ENCODE data around the gene ZNF81.

The ZNF81 gene

GRCh38 chrX:47807548-47807947 lies 29.2 kb upstream of the ZNF81 start:
- no peaks in the 10 kb centered on the region for H3K36me3 ChIP-seq (ENCODE audit: control insufficient read depth, insufficient read depth, low read length)
- no peak overlapping the region for H3K27ac ChIP-seq (ENCODE audit: insufficient read depth, low read length, poor library complexity, severe bottlenecking)
- H3K9me3 ChIP-seq (ENCODE audit: control insufficient read depth, low read length) = no peaks in the 10 kb centered on the region
- no peak overlapping the region for H3K4me3 ChIP-seq (ENCODE audit: insufficient read depth, low read depth, low read length, poor library complexity, severe bottlenecking)
- H3K4me1 ChIP-seq (ENCODE audit: control insufficient read depth, insufficient read depth, low read length, poor library complexity, severe bottlenecking) = no peaks in the 10 kb centered on the region
- DNase-seq = no peak
- no peaks in the 10 kb centered on the region for H3K27me3 ChIP-seq (replicated peaks; ENCODE audit: control insufficient read depth, insufficient read depth, low read length, poor library complexity, severe bottlenecking)

- no peak for DNase-seq
- Histone ChIP-seq H3K4me1 (ENCODE audit: control insufficient read depth, insufficient read depth, low read length, poor library complexity, severe bottlenecking) (no peaks in the 10 kb centered on the region), H3K27ac (ENCODE audit: insufficient read depth, low read length, poor library complexity, severe bottlenecking) (no peak overlapping the region), H3K4me3 (ENCODE audit: insufficient read depth, low read depth, low read length, poor library complexity, severe bottlenecking) (no peak overlapping the region), H3K36me3 (ENCODE audit: control insufficient read depth, insufficient read depth, low read length) (no peaks in the 10 kb centered on the region), H3K9me3 (ENCODE audit: control insufficient read depth, low read length) (no peaks in the 10 kb centered on the region), H3K27me3 (replicated peaks; ENCODE audit: control insufficient read depth, insufficient read depth, low read length, poor library complexity, severe bottlenecking) (no peaks in the 10 kb centered on the region)
Measured at GRCh38 chrX:47808904-47809788, 27.6 kb upstream of the ZNF81 start.

- H3K27me3 ChIP-seq (replicated peaks; ENCODE audit: control insufficient read depth, insufficient read depth, low read length, poor library complexity, severe bottlenecking) = no peaks in the 10 kb centered on the region
- no peaks in the 10 kb centered on the region for H3K4me1 ChIP-seq (ENCODE audit: control insufficient read depth, insufficient read depth, low read length, poor library complexity, severe bottlenecking)
- no peak overlapping the region for H3K4me3 ChIP-seq (ENCODE audit: insufficient read depth, low read depth, low read length, poor library complexity, severe bottlenecking)
- no peak for DNase-seq
- H3K27ac ChIP-seq (ENCODE audit: insufficient read depth, low read length, poor library complexity, severe bottlenecking) = no peak overlapping the region
- H3K9me3 ChIP-seq (ENCODE audit: control insufficient read depth, low read length) = no peaks in the 10 kb centered on the region
- no peaks in the 10 kb centered on the region for H3K36me3 ChIP-seq (ENCODE audit: control insufficient read depth, insufficient read depth, low read length)
Measured at GRCh38 chrX:47814851-47815250, 21.9 kb upstream of the ZNF81 start.

- H3K9me3 ChIP-seq (ENCODE audit: control insufficient read depth, low read length) = no peaks in the 10 kb centered on the region
- H3K4me3 ChIP-seq (ENCODE audit: insufficient read depth, low read depth, low read length, poor library complexity, severe bottlenecking) = no peak overlapping the region
- no peak overlapping the region for H3K27ac ChIP-seq (ENCODE audit: insufficient read depth, low read length, poor library complexity, severe bottlenecking)
- no peaks in the 10 kb centered on the region for H3K36me3 ChIP-seq (ENCODE audit: control insufficient read depth, insufficient read depth, low read length)
- H3K4me1 ChIP-seq (ENCODE audit: control insufficient read depth, insufficient read depth, low read length, poor library complexity, severe bottlenecking) = no peaks in the 10 kb centered on the region
- DNase-seq = no peak
- no peaks in the 10 kb centered on the region for H3K27me3 ChIP-seq (replicated peaks; ENCODE audit: control insufficient read depth, insufficient read depth, low read length, poor library complexity, severe bottlenecking)
Measured at GRCh38 chrX:47815901-47816845, 20.5 kb upstream of the ZNF81 start.

GRCh38 chrX:47817421-47817820 lies 19.3 kb upstream of the ZNF81 start:
- Histone ChIP-seq H3K4me1 (ENCODE audit: control insufficient read depth, insufficient read depth, low read length, poor library complexity, severe bottlenecking) (no peaks in the 10 kb centered on the region), H3K27ac (ENCODE audit: insufficient read depth, low read length, poor library complexity, severe bottlenecking) (no peak overlapping the region), H3K27me3 (replicated peaks; ENCODE audit: control insufficient read depth, insufficient read depth, low read length, poor library complexity, severe bottlenecking) (no peaks in the 10 kb centered on the region), H3K36me3 (ENCODE audit: control insufficient read depth, insufficient read depth, low read length) (no peaks in the 10 kb centered on the region), H3K9me3 (ENCODE audit: control insufficient read depth, low read length) (no peaks in the 10 kb centered on the region), H3K4me3 (ENCODE audit: insufficient read depth, low read depth, low read length, poor library complexity, severe bottlenecking) (no peak overlapping the region)
- DNase-seq = no peak

- H3K4me3 ChIP-seq (ENCODE audit: insufficient read depth, low read depth, low read length, poor library complexity, severe bottlenecking) = no peak overlapping the region
- no peaks in the 10 kb centered on the region for H3K9me3 ChIP-seq (ENCODE audit: control insufficient read depth, low read length)
- no peak overlapping the region for H3K27ac ChIP-seq (ENCODE audit: insufficient read depth, low read length, poor library complexity, severe bottlenecking)
- no peaks in the 10 kb centered on the region for H3K36me3 ChIP-seq (ENCODE audit: control insufficient read depth, insufficient read depth, low read length)
- H3K4me1 ChIP-seq (ENCODE audit: control insufficient read depth, insufficient read depth, low read length, poor library complexity, severe bottlenecking) = no peaks in the 10 kb centered on the region
- H3K27me3 ChIP-seq (replicated peaks; ENCODE audit: control insufficient read depth, insufficient read depth, low read length, poor library complexity, severe bottlenecking) = no peaks in the 10 kb centered on the region
- DNase-seq = no peak
Measured at GRCh38 chrX:47817897-47818296, 18.8 kb upstream of the ZNF81 start.

GRCh38 chrX:47828984-47829383 lies 7.7 kb upstream of the ZNF81 start:
- Histone ChIP-seq H3K27me3 (replicated peaks; ENCODE audit: control insufficient read depth, insufficient read depth, low read length, poor library complexity, severe bottlenecking) (no peaks in the 10 kb centered on the region), H3K9me3 (ENCODE audit: control insufficient read depth, low read length) (no peaks in the 10 kb centered on the region), H3K27ac (ENCODE audit: insufficient read depth, low read length, poor library complexity, severe bottlenecking) (no peak overlapping the region), H3K36me3 (ENCODE audit: control insufficient read depth, insufficient read depth, low read length) (no peaks in the 10 kb centered on the region), H3K4me3 (ENCODE audit: insufficient read depth, low read depth, low read length, poor library complexity, severe bottlenecking) (no peak overlapping the region), H3K4me1 (ENCODE audit: control insufficient read depth, insufficient read depth, low read length, poor library complexity, severe bottlenecking) (no peaks in the 10 kb centered on the region)
- DNase-seq = no peak

- H3K4me1 ChIP-seq (ENCODE audit: control insufficient read depth, insufficient read depth, low read length, poor library complexity, severe bottlenecking) = no peaks in the 10 kb centered on the region
- no peaks in the 10 kb centered on the region for H3K27me3 ChIP-seq (replicated peaks; ENCODE audit: control insufficient read depth, insufficient read depth, low read length, poor library complexity, severe bottlenecking)
- no peaks in the 10 kb centered on the region for H3K9me3 ChIP-seq (ENCODE audit: control insufficient read depth, low read length)
- H3K36me3 ChIP-seq (ENCODE audit: control insufficient read depth, insufficient read depth, low read length) = no peaks in the 10 kb centered on the region
- H3K27ac ChIP-seq (ENCODE audit: insufficient read depth, low read length, poor library complexity, severe bottlenecking) = no peak overlapping the region
- peak; percentile 15 to 30 (median 18) for DNase-seq
- H3K4me3 ChIP-seq (ENCODE audit: insufficient read depth, low read depth, low read length, poor library complexity, severe bottlenecking) = no peak overlapping the region
Measured at GRCh38 chrX:47831788-47832187, 4.9 kb upstream of the ZNF81 start.

- Histone ChIP-seq H3K4me3 (ENCODE audit: insufficient read depth, low read depth, low read length, poor library complexity, severe bottlenecking) (no peak overlapping the region), H3K27me3 (replicated peaks; ENCODE audit: control insufficient read depth, insufficient read depth, low read length, poor library complexity, severe bottlenecking) (no peaks in the 10 kb centered on the region)
- DNase-seq = no peak
Measured at GRCh38 chrX:47838361-47838760, 1.7 kb downstream of the ZNF81 start.

GRCh38 chrX:47840111-47840510 lies 3.4 kb downstream of the ZNF81 start:
- Histone ChIP-seq H3K4me3 (ENCODE audit: insufficient read depth, low read depth, low read length, poor library complexity, severe bottlenecking) (no peak overlapping the region), H3K27me3 (replicated peaks; ENCODE audit: control insufficient read depth, insufficient read depth, low read length, poor library complexity, severe bottlenecking) (no peaks in the 10 kb centered on the region), H3K36me3 (ENCODE audit: control insufficient read depth, insufficient read depth, low read length) (no peaks in the 10 kb centered on the region), H3K27ac (ENCODE audit: insufficient read depth, low read length, poor library complexity, severe bottlenecking) (no peak overlapping the region), H3K9me3 (ENCODE audit: control insufficient read depth, low read length) (no peaks in the 10 kb centered on the region), H3K4me1 (ENCODE audit: control insufficient read depth, insufficient read depth, low read length, poor library complexity, severe bottlenecking) (peaks cover 4% of the 10 kb centered on the region)
- DNase-seq = no peak

More at GRCh38 chrX:47838361-47838760, 1.7 kb downstream of the ZNF81 start:
- Histone ChIP-seq H3K4me1 (ENCODE audit: control insufficient read depth, insufficient read depth, low read length, poor library complexity, severe bottlenecking) (peaks cover 4% of the 10 kb centered on the region), H3K36me3 (ENCODE audit: control insufficient read depth, insufficient read depth, low read length) (no peaks in the 10 kb centered on the region), H3K9me3 (ENCODE audit: control insufficient read depth, low read length) (no peaks in the 10 kb centered on the region), H3K27ac (ENCODE audit: insufficient read depth, low read length, poor library complexity, severe bottlenecking) (no peak overlapping the region)

Measured in effector memory CD4-positive, alpha-beta T cell (primary cell).